GM21367 (cell line): ENCODE measurements around the gene SRPK3.

Experiments used
- ATAC-seq: cut with Tn5 transposase; IDR thresholded peaks from one replicate; pipeline ENCODE4 v1.9.1; 2021; ENCODE audit not compliant: unreplicated experiment

The SRPK3 gene

GRCh38 chrX:153829799-153830639 is 49.2 kb downstream of the SRPK3 start, which contains the start of gene PDZD4:
PDZD4 (minus strand) TSS chrX:153830544; CDS start chrX:153830298, 246 bp downstream.
- ATAC-seq = no peak

GRCh38 chrX:153830640-153831428 is 50.0 kb downstream of the SRPK3 start:
- ATAC-seq = no peak

- ATAC-seq = no peak
Observed at GRCh38 chrX:153831429-153832150, 50.7 kb downstream of the SRPK3 start.

GRCh38 chrX:153832728-153833127 is 51.9 kb downstream of the SRPK3 start:
- no peak for ATAC-seq
